MCF 10A (cell line): ENCODE measurements around the gene SLCO2A1. TPM values are rescaled to one million over a fixed set of nuclear protein-coding genes. Genes with fewer than 3 reads are reported as not detected.

Experiments
- BruUV-seq: library from RNA; stranded (reverse); fragments of 400-500 nt; replicated peaks from 2 replicates; lab custom pipeline; 2021; lab: Mats Ljungman, UMichigan
- CTCF ChIA-PET: fragments of 300-600 bp; sonication (Branson Sonifier 250); formaldehyde crosslinking; extraction: SDS; loops from one replicate; lab custom pipeline; 2021; ENCODE audit warnings: antibody characterized with exemption, inconsistent platforms; lab: Yijun Ruan, JAX
- POLR2A ChIA-PET: fragments of 300-600, 350-650 bp; sonication (Branson Sonifier 250); formaldehyde crosslinking; extraction: SDS; loops from one replicate; lab custom pipeline; 2020; ENCODE audit warnings: antibody characterized with exemption, inconsistent platforms; lab: Yijun Ruan, JAX
- DNase-seq: peaks from one replicate; pipeline ENCODE4 v3.0.0-alpha.2; 2018; ENCODE audit not compliant: unreplicated experiment
- H3K27ac Mint-ChIP-seq: one replicate; pipeline ENCODE4 v1.8.0; 2022; ENCODE audit warnings: mild to moderate bottlenecking, low read depth, mixed read lengths; ENCODE audit not compliant: unreplicated experiment
- H3K27me3 Mint-ChIP-seq: one replicate; pipeline ENCODE4 v1.8.0; 2022; ENCODE audit warnings: mixed read lengths; ENCODE audit not compliant: insufficient read depth, unreplicated experiment
- H3K36me3 Mint-ChIP-seq: one replicate; pipeline ENCODE4 v1.8.0; 2022; ENCODE audit warnings: mild to moderate bottlenecking, moderate library complexity, mixed read lengths; ENCODE audit not compliant: insufficient read depth, unreplicated experiment
- H3K4me1 Mint-ChIP-seq: one replicate; pipeline ENCODE4 v1.8.0; 2022; ENCODE audit warnings: mixed read lengths; ENCODE audit not compliant: insufficient read depth, unreplicated experiment
- H3K4me3 Mint-ChIP-seq: one replicate; pipeline ENCODE4 v1.8.0; 2022; ENCODE audit warnings: mild to moderate bottlenecking, moderate library complexity, mixed read lengths; ENCODE audit not compliant: unreplicated experiment
- H3K9me3 Mint-ChIP-seq: one replicate; pipeline ENCODE4 v1.8.0; 2022; ENCODE audit warnings: mixed read lengths; ENCODE audit not compliant: unreplicated experiment
- CTCF ChIP-seq: fragments of 200-600 bp; IDR thresholded peaks from one replicate; pipeline ENCODE4 v1.8.0; 2022; ENCODE audit warnings: antibody characterized with exemption, mild to moderate bottlenecking; ENCODE audit not compliant: unreplicated experiment
- intact Hi-C: fragments of 100-400 bp; cut with micrococcal nuclease; formaldehyde crosslinking; loops from 2 replicates; pipeline ENCODE4 v1.14.1; 2022
- total RNA-seq: library from RNA; stranded (reverse); gene quantifications from 2 replicates; pipeline ENCODE4 v1.2.3, GENCODE V29; 2022

The SLCO2A1 gene
- total RNA-seq, 1 experiment from 2014 or later = 1.0 TPM

DNA sequence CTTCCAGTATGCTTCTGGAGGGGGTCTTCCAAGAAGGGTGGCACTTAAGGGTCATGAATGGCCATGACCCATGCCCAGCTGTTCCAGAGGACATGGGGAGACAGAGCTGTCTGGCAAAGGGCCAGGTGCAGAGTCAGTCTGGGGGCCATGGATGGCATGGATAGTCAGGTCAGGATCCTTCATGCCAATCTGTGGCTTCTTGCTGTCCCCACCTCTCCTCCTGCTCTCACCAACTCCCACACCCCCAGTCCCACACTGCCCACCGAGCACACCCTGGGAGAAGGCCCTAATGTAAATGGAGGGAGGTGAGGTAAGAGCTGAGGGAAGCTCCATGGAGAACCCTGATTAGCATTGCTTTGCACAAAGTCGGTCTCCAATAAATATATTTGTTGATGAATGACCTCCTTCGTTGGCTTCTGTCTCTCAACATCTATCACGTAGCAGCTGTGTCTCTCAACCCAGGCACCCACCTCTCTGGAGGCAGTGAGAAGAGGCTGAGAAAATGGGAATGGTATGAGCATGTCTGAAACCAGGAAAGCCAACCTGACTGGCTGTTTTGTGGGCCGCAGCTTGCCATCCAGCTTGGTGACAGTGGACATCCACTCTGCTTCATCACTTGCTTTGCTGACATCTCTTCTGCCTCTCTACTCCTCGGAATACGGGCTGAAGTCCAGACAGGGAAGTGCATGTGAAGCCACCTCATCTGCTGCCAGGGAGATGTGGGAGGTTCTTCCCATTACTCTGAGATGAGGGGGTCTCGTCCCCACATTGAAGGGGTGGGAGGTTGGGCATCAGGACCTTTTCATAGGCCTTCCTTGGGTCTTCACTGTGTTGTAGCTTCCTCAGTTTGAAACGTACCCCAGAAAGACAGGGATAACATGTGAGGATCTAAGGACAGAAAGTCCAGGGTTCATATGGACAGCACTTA is 96.4 kb downstream of the SLCO2A1 start:
- no peak for TF ChIP-seq CTCF
- intact Hi-C loops = loop anchor here (10.0 kb wide), 1 partner anchor 231 kb away; no protein-coding TSS in a partner anchor
- no peak for DNase-seq
- Mint-ChIP-seq H3K36me3 (no peaks in the 10 kb centered on the region), H3K27ac (no peak overlapping the region), H3K27me3 (peaks cover 14% of the 10 kb centered on the region), H3K4me3 (no peak overlapping the region), H3K9me3 (no peaks in the 10 kb centered on the region), H3K4me1 (peaks cover 7% of the 10 kb centered on the region)
- ChIA-PET CTCF (interaction anchor here (0.7 to 7.2 kb wide), 10 partner anchors 120 to 424 kb away, joined by 3 to 68 read pairs (median 4); no protein-coding TSS in a partner anchor), POLR2A (no interaction called here)
- no TSS peak for BruUV-seq

GRCh38 chr3:133932009-133932408 is 97.7 kb downstream of the SLCO2A1 start:
- Mint-ChIP-seq H3K4me3 (no peak overlapping the region), H3K27me3 (peaks cover 21% of the 10 kb centered on the region), H3K9me3 (no peaks in the 10 kb centered on the region), H3K36me3 (no peaks in the 10 kb centered on the region), H3K4me1 (peaks cover 13% of the 10 kb centered on the region), H3K27ac (no peak overlapping the region)
- no TSS peak for BruUV-seq
- TF ChIP-seq CTCF = no peak
- ChIA-PET POLR2A (interaction anchor here (0.6 to 1.5 kb wide), 3 partner anchors 13 to 553 kb away, joined by 3 read pairs; no protein-coding TSS in a partner anchor), CTCF (interaction anchor here (0.5 to 7.2 kb wide), 18 partner anchors 9 to 368 kb away, joined by 3 to 68 read pairs (median 5); no protein-coding TSS in a partner anchor)
- intact Hi-C loops = loop anchor here (10.0 kb wide), 1 partner anchor 233 kb away; no protein-coding TSS in a partner anchor
- no peak for DNase-seq

DNA sequence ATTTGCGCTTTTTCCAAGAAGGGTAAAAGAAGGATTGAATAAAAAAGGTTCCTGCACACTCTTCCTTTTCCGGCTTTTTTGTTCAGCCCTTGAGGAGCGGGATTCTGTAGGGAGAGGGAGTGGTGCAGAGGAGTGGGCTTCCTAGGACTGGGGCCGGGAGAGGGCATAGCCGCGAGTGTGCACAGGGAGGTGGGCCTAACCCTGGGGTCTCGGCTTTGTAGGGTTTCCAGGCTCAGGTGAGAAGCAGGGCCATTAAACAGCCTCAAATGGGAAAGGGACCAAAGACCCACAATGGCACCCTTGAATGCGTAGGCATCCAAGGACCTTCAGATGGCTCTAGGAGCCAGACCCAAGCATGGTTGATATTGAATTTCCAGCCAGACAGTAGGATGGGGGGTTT is 98.6 kb downstream of the SLCO2A1 start:
- no peak overlapping the region for H3K27ac Mint-ChIP-seq

More for the DNA sequence above, 98.6 kb downstream of the SLCO2A1 start:
- no peak for TF ChIP-seq CTCF
- Mint-ChIP-seq H3K4me1 (peaks cover 13% of the 10 kb centered on the region), H3K27me3 (peaks cover 21% of the 10 kb centered on the region), H3K4me3 (no peak overlapping the region), H3K36me3 (no peaks in the 10 kb centered on the region), H3K9me3 (no peaks in the 10 kb centered on the region)
- no TSS peak for BruUV-seq
- intact Hi-C loops = loop anchor here (2.0 to 10.0 kb wide), 3 partner anchors 234 to 544 kb away; no protein-coding TSS in a partner anchor
- ChIA-PET POLR2A (interaction anchor here (1.3 to 1.5 kb wide), 3 partner anchors 14 to 280 kb away, joined by 3 to 4 read pairs (median 3); no protein-coding TSS in a partner anchor), CTCF (interaction anchor here (0.5 to 7.2 kb wide), 37 partner anchors 8 to 1199 kb away, joined by 3 to 68 read pairs (median 4); no protein-coding TSS in a partner anchor)
- DNase-seq = no peak
